H1 (cell line): ENCODE measurements around the gene POLN. TPM values are rescaled to one million over a fixed set of nuclear protein-coding genes. Genes with fewer than 3 reads are reported as not detected.

Source experiments
- BCL11A ChIP-seq, 2 experiments: IDR thresholded peaks; one replicate each; pipeline ENCODE4 v1.6.1; 2011; ENCODE audit warnings: low read depth in 2 of 2, low read length in 2 of 2, mild to moderate bottlenecking in 2 of 2
- CHD7 ChIP-seq: fragments of 300-600 bp; sonication (generic); IDR thresholded peaks from 2 replicates; pipeline ENCODE4 v1.7.1; 2012; ENCODE audit warnings: low read length, moderate library complexity, mild to moderate bottlenecking, inconsistent platforms; ENCODE audit not compliant: insufficient replicate concordance
- EP300 ChIP-seq, 2 experiments: IDR thresholded peaks; 1 replicate in 1 of 2; 2 replicates in 1 of 2; pipeline ENCODE4 v1.6.1; 2011 to 2012; ENCODE audit warnings: low read depth in 2 of 2, low read length in 2 of 2, mild to moderate bottlenecking in 2 of 2, borderline replicate concordance in 1 of 2, inconsistent platforms in 1 of 2, moderate library complexity in 1 of 2
- GABPA ChIP-seq: IDR thresholded peaks from 2 replicates; pipeline ENCODE4 v1.6.1; 2011; ENCODE audit warnings: mild to moderate bottlenecking, low read length, moderate library complexity, borderline replicate concordance; ENCODE audit not compliant: insufficient read depth
- RNF2 ChIP-seq: fragments of 200-900, 300-1000 bp; sonication (generic); IDR thresholded peaks from 2 replicates; pipeline ENCODE4 v1.7.1; 2016; ENCODE audit warnings: borderline replicate concordance, low read depth, mild to moderate bottlenecking, antibody characterized with exemption, low read length; ENCODE audit not compliant: poor library complexity, severe bottlenecking; ENCODE audit errors: missing control alignments
- SUZ12 ChIP-seq: fragments of 200-600 bp; sonication (generic); IDR thresholded peaks from 2 replicates; pipeline ENCODE4 v1.6.1; 2012; ENCODE audit warnings: mild to moderate bottlenecking, inconsistent platforms, low read length, moderate library complexity, mixed read lengths
- TBP ChIP-seq: IDR thresholded peaks from 2 replicates; pipeline ENCODE4 v1.6.1; 2011; ENCODE audit warnings: low read depth, low read length, improper control_type of control experiment
- TCF12 ChIP-seq: IDR thresholded peaks from 2 replicates; pipeline ENCODE4 v1.6.1; 2011; ENCODE audit warnings: low read depth, mild to moderate bottlenecking, low read length
- polyA plus RNA-seq, 7 experiments: library from polyadenylated mRNA; depleted of rRNA in 3 of 7; stranded (reverse) in 5 of 7; unstranded in 2 of 7; fragments of >200 nt in 5 of 7; fragments of 200-250 nt in 2 of 7; gene quantifications; 1 replicate in 5 of 7; 2 replicates in 1 of 7; 4 replicates in 1 of 7; pipeline versions ENCODE4 v1.2.1 to v1.2.3, GENCODE V29; 2011 to 2013; ENCODE audit warnings: missing spikeins in 2 of 7, mixed read lengths in 2 of 7
- total RNA-seq: library from RNA; stranded (reverse); fragmentation: NEBNext Ultra II Directional; extraction: Animal tissue kit (Norgen Biotek cat#: 25700); gene quantifications from 2 replicates; pipeline ENCODE4 v1.2.1, GENCODE V29; 2021

POLN gene
- total and polyA plus RNA-seq, 2 of the 8 experiments (the other 6 are each of a cell fraction or from before 2014, with no cell fraction given), result 0.98 to 1.5 TPM

DNA sequence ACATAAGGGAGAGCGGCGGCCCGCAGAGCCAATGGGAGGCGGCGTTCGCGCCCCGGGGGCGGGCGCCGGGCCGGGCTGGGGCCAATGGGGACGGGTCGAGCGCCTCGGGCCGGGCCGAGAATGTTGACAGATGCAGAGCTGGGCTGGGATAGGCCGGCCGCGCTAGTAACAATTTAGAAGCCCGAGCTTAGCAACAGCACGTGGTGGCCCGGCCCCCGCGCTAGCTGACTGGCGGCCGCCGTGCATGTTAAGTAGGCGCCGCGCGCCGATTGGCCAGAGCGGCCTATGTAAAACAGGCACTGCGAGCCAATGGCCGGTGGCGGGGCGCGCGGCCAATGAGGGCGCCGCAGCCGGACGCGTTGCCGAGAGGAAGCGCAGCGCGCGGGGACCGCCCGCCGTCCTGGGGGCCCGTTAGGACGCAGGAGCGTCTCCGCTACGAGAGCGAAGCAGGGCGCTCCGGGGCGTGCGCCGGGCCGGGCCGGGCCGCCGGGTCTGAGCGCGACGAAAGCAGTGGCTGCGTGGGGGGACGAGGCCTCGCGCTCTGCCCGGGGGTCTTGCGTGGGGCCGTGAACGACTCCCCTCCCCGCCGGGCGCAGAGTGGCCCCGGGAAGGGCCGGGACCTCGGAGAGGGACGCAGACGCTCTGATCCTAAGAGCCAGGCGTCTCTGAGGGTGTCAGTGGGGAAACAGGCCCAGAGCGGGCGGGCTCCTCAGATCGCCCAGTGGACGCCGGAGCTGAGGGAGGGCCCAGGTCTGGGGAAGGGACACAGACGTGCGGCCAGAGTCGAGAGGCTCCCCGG lies 20.4 kb upstream of the POLN start (continued):
- TF ChIP-seq CHD7 (no peak), GABPA (no peak), TBP (no peak), SUZ12 (no peak), BCL11A (IDR thresholded peaks at IDR 0.05; ENCODE audit: low read depth in 2 of 2, low read length in 2 of 2) (no peak), TCF12 (no peak), RNF2 (no peak), EP300 (IDR thresholded peaks at IDR 0.05; ENCODE audit: borderline replicate concordance in 1 of 2, low read depth in 2 of 2, low read length in 2 of 2) (no peak)
